Cardiac septum (tissue), 1 donor: ENCODE results near the gene OR52K2. TPM values are rescaled to one million over a fixed set of nuclear protein-coding genes. Genes with fewer than 3 reads are reported as not detected.
A peak's percentile ranks its signal among the peaks of the same experiment; 100 is the strongest.
"Not testable (repeated sequence)": the region's sequence is repeated elsewhere in the genome, so short reads cannot be mapped to it uniquely, and the experiment has no call there.

ENCODE experiments used
- DNase-seq: peaks from one replicate; pipeline ENCODE4 v3.0.0-alpha.2; 2020; ENCODE audit warnings: low spot score
- intact Hi-C: fragments of 100-400 bp; cut with DNase I; formaldehyde crosslinking; loops from one replicate; pipeline ENCODE4 v1.14.0; 2022
- long read RNA-seq: library from polyadenylated mRNA; unstranded; transcript quantifications from one replicate; pipeline ENCODE4 v2.0.0, GENCODE V29; 2021
- total RNA-seq: library from RNA; stranded (reverse); fragmentation: NEBNext Ultra II Directional; extraction: Animal tissue kit (Norgen Biotek cat#: 25700); gene quantifications from one replicate; pipeline ENCODE4 v1.2.1, GENCODE V29; 2021
- donor health status: DM: no; HTN: no; CAD: no.

OR52K2 gene
- total RNA-seq, result not detected
- long read RNA-seq, result 0 reads

- intact Hi-C loops, result no loop called here
- no peak for DNase-seq
Measured at GRCh38 chr11:4448995-4449394, at the start of gene OR52K2. OR52K2 (plus strand) TSS chr11:4449295; CDS start chr11:4449340, 45 bp downstream.

GRCh38 chr11:4406206-4406605 is 42.9 kb upstream of the OR52K2 start:
- DNase-seq, intact Hi-C loops: not testable (repeated sequence)

GRCh38 chr11:4416306-4416705 is 32.8 kb upstream of the OR52K2 start:
- DNase-seq, result no peak
- intact Hi-C loops, result no loop called here

- intact Hi-C loops, result no loop called here
- DNase-seq, result no peak
Measured at GRCh38 chr11:4416816-4417215, 32.3 kb upstream of the OR52K2 start.

- intact Hi-C loops, result no loop called here
Measured at GRCh38 chr11:4418403-4418802, 30.7 kb upstream of the OR52K2 start.

GRCh38 chr11:4430051-4430450 is 19.0 kb upstream of the OR52K2 start:
- DNase-seq, result no peak
- intact Hi-C loops, result no loop called here

More at GRCh38 chr11:4418403-4418802, 30.7 kb upstream of the OR52K2 start:
- DNase-seq, result no peak

GRCh38 chr11:4433856-4434255 is 15.2 kb upstream of the OR52K2 start:
- no peak for DNase-seq
- intact Hi-C loops, result no loop called here

- DNase-seq, result no peak
- intact Hi-C loops, result no loop called here
Measured at GRCh38 chr11:4436411-4436810, 12.7 kb upstream of the OR52K2 start.

- intact Hi-C loops, result no loop called here
- no peak for DNase-seq
Measured at GRCh38 chr11:4441515-4441914, 7.6 kb upstream of the OR52K2 start.

- intact Hi-C loops, result no loop called here
- DNase-seq, result no peak
Measured at GRCh38 chr11:4443232-4443891, 5.7 kb upstream of the OR52K2 start.

GRCh38 chr11:4453118-4453517 is 4.0 kb downstream of the OR52K2 start:
- no peak for DNase-seq
- intact Hi-C loops, result no loop called here

- intact Hi-C loops, result no loop called here
- DNase-seq, result no peak
Measured at GRCh38 chr11:4454021-4454420, 4.9 kb downstream of the OR52K2 start.

- DNase-seq, result peak; percentile 78
- intact Hi-C loops, result no loop called here
Measured at GRCh38 chr11:4455419-4455818, 6.3 kb downstream of the OR52K2 start.

- peak; percentile 83 for DNase-seq
- intact Hi-C loops, result no loop called here
Measured at GRCh38 chr11:4459500-4459899, 10.4 kb downstream of the OR52K2 start.

- no peak for DNase-seq
- intact Hi-C loops, result no loop called here
Measured at GRCh38 chr11:4460151-4460550, 11.1 kb downstream of the OR52K2 start.

- intact Hi-C loops, result no loop called here
- no peak for DNase-seq
Measured at GRCh38 chr11:4464216-4465159, 15.4 kb downstream of the OR52K2 start.

- intact Hi-C loops, result no loop called here
- DNase-seq, result no peak
Measured at GRCh38 chr11:4465407-4465806, 16.3 kb downstream of the OR52K2 start.

- intact Hi-C loops, result no loop called here
- no peak for DNase-seq
Measured at GRCh38 chr11:4466131-4466870, 17.2 kb downstream of the OR52K2 start.

GRCh38 chr11:4466871-4467442 is 17.9 kb downstream of the OR52K2 start:
- DNase-seq, result no peak
- intact Hi-C loops, result no loop called here
